HG03342 (cell line): ENCODE measurements around the gene TMEM234.

Experiments used
- ATAC-seq: cut with Tn5 transposase; IDR thresholded peaks from one replicate; pipeline ENCODE4 v1.9.1; 2021; ENCODE audit warnings: mild to moderate bottlenecking, moderate library complexity; ENCODE audit not compliant: unreplicated experiment

The TMEM234 gene

DNA sequence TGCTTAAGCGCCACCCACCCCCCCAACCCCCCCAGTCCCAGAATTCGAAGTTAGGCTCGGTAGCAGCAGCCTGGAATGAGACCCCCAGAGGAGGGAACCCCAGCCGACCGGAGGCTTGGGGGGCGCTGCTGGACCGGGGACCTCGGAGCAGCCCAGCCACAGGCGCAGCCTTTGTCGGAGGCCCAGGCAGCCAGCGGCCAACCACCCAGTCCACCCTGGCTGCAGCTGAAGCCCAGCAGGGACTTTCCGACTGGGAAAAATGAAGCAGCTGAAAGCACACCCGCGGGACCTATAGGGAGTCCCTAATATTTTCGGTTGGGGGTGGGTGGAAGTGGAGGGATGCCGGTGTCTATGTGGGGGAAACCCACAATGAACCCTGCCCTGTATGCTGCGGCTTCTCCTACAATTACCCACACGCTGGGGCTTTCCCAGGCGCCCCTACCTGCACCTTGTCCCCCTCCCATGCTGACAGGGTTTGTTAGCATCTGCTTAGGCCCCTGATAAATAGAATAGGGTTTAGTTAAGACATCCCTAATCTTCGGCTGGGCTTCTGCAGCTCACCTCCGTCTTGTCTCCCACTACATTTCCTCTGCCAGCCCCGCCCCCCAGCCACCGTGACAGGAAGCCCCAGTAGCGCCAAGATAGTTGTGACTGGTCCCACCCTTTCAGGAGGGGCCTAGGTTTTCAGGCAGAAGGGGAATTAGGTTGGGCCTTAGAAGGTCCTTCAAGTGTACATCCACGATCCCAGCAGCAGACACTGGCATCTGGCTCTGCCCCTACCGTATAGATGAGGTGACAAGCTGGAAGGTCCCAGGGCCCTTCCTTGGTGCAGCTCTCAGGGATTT is 20.9 kb downstream of the TMEM234 start:
- peak; percentile 33 for ATAC-seq

- ATAC-seq = no peak
These were observed 21.7 kb downstream of the TMEM234 start, which contains the start of gene CCDC28B for GRCh38 chr1:32200226-32201010. CCDC28B (plus strand) TSS chr1:32200595; CDS start chr1:32201936, 1,341 bp downstream.

DNA sequence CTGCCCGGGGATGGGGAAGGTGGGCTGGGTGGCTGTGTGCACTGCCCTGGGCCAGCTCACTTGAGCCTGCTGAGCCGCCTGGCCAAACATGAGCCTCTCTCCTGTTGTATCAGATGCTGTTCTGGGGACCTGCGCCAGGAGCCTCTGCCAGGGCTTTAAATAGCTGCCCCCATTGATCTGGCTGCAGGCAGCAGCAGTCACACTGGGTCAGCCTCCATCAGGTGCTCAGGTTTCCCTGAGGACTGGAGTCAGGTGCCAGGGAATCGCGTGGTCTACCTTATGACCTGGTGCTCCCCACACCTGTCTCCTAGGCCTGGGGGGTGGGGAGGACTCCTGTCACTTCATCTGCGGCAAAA is 22.5 kb downstream of the TMEM234 start:
- no peak for ATAC-seq

GRCh38 chr1:32199043-32199716 is 23.0 kb downstream of the TMEM234 start:
- no peak for ATAC-seq

DNA sequence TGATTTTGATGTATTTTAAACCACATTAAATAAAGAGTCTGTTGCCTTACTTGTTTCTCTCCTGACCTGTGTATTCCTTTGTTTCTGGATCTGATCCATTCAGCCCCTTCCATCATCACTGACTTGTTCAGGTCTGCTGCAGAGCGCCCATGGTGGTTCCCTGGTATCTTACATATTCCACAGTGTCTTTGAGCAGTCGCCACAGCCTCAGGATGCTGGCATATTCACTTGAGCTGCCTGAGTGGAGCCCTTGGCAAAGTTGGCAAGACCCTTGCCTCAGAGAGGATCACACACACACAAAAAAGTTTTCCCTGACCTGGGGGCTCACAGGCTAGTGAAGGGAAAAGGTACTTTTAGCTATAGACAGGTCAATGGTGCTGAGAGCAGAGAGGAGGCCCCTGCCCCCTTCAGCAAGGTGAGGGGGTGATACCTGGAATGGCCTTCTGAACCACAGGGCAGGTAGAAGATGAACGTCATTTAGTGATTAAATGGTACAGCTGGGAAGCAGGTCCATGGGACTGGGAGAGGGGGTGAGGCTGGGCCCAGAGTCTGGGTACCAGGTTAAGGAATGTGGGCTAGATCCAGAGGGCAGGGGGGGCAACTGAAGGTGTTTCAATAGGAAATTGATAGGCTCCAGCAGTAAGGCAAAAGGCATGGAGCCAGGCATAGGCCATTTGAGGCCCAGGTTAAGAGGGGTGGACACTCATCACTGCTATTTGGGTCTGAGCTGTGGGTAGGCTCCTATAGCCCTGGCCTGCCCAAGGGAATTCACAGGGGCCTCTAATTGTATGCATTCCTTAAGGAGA is 23.7 kb downstream of the TMEM234 start:
- no peak for ATAC-seq

GRCh38 chr1:32197837-32198236 is 24.3 kb downstream of the TMEM234 start:
- ATAC-seq = no peak

GRCh38 chr1:32197074-32197473 is 25.1 kb downstream of the TMEM234 start:
- no peak for ATAC-seq

DNA sequence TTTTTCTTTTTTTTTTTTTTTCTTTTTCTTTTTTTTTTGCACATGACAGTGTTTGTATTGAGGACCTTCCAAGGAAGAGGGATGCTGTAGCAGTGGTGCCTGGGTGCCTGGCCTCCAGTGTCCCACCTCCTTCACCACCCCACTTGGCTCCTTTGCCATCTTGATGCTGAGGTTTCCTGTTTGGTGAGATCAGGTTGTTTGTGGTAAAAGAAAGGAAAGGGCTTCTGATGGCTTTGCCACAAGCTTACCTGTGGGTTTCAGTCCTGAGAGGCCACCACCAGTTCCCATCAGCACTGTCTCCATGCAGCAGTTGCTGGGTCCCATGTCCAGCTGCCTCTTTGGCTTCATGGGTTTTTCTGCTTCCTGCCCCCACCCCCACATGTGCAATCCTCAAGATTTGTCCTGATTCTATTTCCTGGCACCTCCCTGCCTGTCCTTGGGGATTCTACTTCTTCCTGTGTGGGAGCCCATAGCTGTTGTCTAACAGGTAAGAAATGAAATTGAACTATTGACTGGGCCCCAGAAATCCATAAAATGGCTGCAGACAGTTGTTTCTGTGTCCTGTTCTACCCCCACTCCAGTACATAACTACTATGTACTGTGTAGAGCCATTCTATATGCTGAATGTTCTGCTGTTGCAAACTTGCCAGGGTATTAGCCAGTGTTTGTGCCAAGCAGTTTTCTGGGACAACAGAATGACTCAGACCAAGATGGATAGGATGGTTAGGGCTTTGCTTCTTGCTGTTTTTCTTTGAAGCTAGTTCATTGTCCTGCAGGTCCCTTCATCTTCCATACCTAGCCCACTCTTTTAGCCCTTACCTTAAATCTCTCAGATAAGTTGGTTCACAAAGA is 26.0 kb downstream of the TMEM234 start:
- ATAC-seq = no peak

- ATAC-seq = no peak
These were observed 26.6 kb downstream of the TMEM234 start for GRCh38 chr1:32195531-32195930.

- ATAC-seq = no peak
These were observed 27.2 kb downstream of the TMEM234 start for GRCh38 chr1:32194984-32195383.

GRCh38 chr1:32192220-32192948 is 29.8 kb downstream of the TMEM234 start:
- no peak for ATAC-seq

GRCh38 chr1:32187850-32188249 is 34.3 kb downstream of the TMEM234 start:
- no peak for ATAC-seq

GRCh38 chr1:32186491-32186890 is 35.7 kb downstream of the TMEM234 start:
- no peak for ATAC-seq

GRCh38 chr1:32186077-32186476 is 36.1 kb downstream of the TMEM234 start:
- no peak for ATAC-seq

- ATAC-seq = no peak
These were observed 37.5 kb downstream of the TMEM234 start for GRCh38 chr1:32184650-32185049.

- ATAC-seq = no peak
These were observed 40.1 kb downstream of the TMEM234 start for GRCh38 chr1:32182060-32182459.

DNA sequence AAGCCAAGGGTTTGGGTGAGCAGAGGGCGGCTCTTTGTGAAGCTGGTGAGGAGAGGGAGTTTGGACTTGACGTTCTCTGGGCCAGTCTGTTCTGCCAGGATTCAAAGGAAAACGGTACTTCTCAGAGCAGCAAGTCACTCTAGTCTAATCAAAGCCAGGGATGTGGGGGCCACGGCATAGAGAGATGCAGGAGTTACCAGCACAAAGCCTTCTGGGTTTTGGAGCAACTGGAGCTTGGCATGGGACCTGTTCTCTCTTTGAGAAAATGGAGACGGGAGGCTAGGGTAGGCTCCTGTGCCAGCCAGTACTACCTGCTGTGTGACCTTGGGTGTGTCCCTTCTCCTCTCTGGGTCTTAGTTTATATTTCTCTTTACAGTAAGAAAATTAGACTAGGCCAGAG is 40.6 kb downstream of the TMEM234 start:
- no peak for ATAC-seq

GRCh38 chr1:32181065-32181464 is 41.1 kb downstream of the TMEM234 start:
- ATAC-seq = no peak
